ENCODE measurements around the gene RETREG3.
A peak's percentile ranks its signal among the peaks of the same experiment; 100 is the strongest.
"Not testable (repeated sequence)": the region's sequence is repeated elsewhere in the genome, so short reads cannot be mapped to it uniquely, and the experiment has no call there.

The RETREG3 gene

DNA sequence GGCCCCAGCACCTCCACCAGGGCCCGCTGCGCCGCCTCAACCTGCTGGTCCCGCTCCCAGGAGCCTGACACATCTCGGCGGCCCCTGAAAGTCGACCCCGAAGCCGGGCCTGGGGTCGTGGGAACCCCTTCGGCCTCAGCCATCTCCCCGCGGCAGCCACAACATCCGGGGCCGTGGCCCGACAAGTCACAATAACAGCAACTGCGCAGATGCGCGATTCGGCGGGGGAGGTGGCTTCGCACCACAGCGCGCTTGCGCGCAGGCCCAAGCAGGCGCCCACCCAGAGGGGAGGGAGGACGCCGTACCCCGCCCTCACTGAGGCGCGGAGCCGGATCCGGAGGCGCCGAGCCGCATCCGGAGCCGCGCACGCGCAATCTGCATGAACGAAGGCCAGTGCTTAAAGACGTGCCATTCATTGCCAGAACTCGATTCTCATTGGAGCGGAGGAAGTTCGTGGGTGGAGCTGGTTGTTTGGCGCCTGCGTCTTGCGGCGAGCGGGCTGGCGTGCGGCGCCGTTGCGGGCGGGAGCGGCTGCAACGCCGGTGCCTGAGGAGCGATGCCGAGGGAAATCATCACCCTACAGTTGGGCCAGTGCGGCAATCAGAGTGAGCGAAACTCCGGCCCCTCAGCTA, at the start of gene RETREG3, which contains the start of gene TUBG1:
Gene RETREG3, minus strand, starts transcription at position 193 of the 632 bp plus-strand sequence. Its CDS starts 50 bp downstream, at position 143.
Gene TUBG1, plus strand, starts transcription at position 502 of the 632 bp plus-strand sequence. Its CDS starts 55 bp downstream, at position 557.
- peak; percentile 100 for DNase-seq (ENCODE audit: low read depth, low spot score)

DNA sequence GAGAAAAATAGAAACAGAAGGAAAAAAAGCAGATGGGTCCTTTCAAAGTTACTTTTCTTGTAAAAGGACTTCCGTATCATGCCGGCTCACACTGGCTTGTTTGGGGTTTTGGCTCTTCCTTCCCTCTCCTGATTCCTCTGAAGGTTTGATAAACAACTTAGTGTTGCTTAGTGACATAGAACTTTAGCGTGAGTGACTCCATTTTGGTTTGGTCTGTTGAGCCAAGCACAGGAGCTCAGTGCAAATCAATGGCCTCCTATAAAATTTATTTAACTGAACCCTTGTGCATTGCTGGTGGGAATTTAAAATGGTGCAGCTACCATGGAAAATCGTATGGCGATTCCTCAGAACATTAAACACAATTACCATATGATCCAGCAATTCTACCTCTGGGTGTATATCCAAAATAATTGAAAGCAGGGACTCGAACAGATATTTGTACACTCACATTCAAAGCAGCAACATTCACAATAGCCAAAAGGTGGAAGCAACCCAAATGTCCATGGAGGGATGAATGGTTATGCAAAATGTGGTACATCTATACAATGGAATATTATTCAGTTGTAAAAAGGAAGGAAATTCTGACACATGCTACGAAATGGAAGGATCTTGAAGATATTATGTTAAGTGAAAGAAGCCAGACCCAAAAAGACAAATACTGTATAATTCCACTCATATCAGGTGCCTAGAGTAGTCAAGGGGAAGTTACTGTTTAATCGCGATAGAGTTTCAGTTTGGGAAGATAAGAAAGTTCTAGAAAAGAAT, 48.8 kb upstream of the RETREG3 start:
- no peak for DNase-seq (ENCODE audit: low read depth, low spot score)

- no peak for DNase-seq (ENCODE audit: low read depth, low spot score)
Observed at GRCh38 chr17:42655528-42655927, 46.4 kb upstream of the RETREG3 start.

- peak; percentile 94 for DNase-seq (ENCODE audit: low read depth, low spot score)
Observed at GRCh38 chr17:42653179-42654124, 44.3 kb upstream of the RETREG3 start.

DNA sequence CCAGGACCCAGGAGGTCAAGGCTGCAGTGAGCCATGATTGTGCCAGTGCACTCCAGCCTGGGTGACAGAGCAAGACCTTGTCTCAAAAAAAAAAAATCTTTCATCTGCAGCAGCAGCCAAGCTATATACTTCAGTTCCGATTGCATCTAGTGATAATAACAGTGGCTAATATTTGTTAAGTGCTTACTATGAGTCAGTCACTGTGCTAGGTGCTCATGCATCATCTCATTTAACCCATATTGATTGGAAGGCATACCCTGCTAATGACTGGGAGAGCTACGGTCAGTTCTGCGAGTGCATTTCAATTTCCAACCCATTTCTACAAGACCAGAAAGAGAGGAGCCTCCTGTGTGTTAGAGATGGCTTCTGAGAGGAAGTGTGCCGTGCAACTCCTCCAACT, 42.2 kb upstream of the RETREG3 start:
- DNase-seq (ENCODE audit: low read depth, low spot score): no peak

- DNase-seq (ENCODE audit: low read depth, low spot score): no peak
Observed at GRCh38 chr17:42647778-42648177, 38.6 kb upstream of the RETREG3 start.

GRCh38 chr17:42642336-42642735, 33.2 kb upstream of the RETREG3 start:
- peak; percentile 18 for DNase-seq (ENCODE audit: low read depth, low spot score)

- DNase-seq (ENCODE audit: low read depth, low spot score): no peak
Observed at GRCh38 chr17:42640121-42640520, 30.9 kb upstream of the RETREG3 start.

DNA sequence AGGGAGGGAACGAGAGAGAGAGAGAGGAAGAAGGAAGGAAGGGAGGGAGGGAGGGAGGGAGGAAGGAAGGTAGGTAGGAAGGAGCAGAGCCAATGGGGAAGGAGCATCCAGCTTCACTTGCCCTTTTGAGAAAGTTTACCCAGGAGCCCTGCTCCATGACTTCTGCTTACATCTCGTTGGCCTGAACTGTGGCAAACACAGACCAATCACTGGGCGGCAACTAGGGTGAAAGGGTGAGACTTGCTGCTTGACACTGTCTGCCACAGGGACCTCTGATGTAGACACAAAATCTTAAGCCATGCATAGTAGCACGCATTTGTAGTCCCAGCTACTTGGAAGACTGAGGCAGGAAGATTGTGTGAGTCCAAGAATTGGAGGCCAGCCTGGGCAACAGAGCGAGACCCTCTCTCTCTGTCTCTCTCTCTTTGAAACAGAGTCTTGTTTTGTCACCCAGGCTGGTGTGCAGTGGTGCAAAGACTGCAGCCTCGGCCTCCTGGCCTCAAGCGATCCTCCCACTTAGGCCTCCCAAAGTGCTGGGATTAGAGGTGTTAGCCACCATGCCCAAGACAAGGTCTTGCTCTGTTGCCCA, 30.4 kb upstream of the RETREG3 start:
- DNase-seq (ENCODE audit: low read depth, low spot score): no peak

DNA sequence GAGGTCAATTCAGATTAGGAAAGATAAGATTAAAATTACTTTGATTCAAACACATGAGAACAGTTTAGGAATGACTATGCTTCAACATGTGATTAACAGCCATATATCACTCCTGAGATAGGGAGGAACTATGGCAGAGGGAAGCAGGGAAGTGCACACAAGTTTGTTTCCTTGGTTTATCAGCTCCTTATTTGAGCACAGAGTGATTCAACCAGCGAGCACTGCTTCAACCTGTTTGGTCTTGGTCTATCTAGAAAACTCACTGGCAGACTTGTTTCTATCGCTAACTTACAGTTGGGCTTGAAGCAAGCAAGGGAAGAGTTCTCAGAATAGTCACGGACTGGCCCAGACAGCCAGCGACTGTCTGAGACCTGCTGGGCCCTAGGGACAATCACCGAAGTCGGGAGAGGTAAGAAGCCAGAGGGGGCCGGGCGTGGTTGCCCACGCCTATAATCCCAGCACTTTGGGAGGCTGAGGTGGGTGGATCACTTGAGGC, 23.8 kb upstream of the RETREG3 start:
- DNase-seq (ENCODE audit: low read depth, low spot score): peak; percentile 20

GRCh38 chr17:42629411-42630009, 20.3 kb upstream of the RETREG3 start:
- no peak for DNase-seq (ENCODE audit: low read depth, low spot score)

DNA sequence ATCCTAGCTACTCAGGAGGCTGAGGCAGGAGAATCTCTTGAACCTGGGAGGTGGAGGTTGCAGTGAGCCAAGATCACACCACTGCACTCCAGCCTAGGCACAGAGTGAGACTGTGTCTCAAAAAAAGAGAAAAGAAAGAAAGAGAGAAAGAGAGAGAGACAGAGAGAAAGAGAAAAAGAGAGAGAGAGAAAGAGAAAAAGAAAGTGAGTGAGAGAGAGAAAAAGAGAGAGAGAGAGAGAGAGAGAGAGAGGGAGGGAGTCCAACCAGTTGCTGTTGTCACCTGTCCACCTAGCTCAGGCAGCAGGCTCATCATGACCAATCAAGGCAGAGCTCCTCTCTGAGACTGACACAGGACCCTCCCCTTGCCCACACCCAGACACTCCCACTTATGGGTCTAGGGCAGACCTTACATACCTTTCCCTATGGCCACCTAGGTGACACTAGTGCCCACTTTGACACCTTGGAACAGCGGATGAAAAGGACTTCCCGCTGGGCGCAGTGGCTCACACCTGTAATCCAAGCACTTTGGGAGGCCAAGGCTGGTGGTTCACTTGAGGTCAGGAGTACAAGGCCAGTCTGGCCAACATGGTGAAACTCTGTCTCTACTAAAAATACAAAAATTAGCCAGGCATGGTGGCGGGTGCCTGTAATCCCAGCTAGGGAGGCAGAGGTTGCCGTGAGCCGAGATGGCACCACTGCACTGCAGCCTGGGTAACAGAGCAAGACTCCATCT, 18.0 kb upstream of the RETREG3 start:
- peak; percentile 38 for DNase-seq (ENCODE audit: low read depth, low spot score)

GRCh38 chr17:42623732-42624596, 14.8 kb upstream of the RETREG3 start:
- no peak for DNase-seq (ENCODE audit: low read depth, low spot score)

- DNase-seq (ENCODE audit: low read depth, low spot score): no peak
Observed at GRCh38 chr17:42623271-42623670, 14.1 kb upstream of the RETREG3 start.

DNA sequence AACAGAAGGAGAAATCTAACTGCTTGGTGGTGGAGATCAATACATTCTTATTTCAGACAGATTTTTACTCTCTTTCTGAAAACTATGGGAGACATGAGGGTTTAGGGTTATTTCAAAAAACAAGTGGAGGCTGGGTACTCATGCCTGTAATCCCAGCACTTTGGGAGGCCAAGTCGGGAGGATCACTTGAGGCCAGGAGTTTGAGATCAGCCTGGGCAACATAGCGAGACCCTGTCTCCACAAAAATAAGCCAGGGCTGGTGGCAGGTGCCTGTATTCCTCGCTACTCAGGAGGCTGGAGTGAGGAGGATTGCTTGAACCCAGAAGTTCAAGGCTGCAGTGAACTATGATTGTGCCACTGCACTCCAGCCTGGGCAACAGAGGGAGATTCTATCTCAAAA, 12.8 kb upstream of the RETREG3 start:
- not testable (repeated sequence) for DNase-seq (ENCODE audit: low read depth, low spot score)

DNA sequence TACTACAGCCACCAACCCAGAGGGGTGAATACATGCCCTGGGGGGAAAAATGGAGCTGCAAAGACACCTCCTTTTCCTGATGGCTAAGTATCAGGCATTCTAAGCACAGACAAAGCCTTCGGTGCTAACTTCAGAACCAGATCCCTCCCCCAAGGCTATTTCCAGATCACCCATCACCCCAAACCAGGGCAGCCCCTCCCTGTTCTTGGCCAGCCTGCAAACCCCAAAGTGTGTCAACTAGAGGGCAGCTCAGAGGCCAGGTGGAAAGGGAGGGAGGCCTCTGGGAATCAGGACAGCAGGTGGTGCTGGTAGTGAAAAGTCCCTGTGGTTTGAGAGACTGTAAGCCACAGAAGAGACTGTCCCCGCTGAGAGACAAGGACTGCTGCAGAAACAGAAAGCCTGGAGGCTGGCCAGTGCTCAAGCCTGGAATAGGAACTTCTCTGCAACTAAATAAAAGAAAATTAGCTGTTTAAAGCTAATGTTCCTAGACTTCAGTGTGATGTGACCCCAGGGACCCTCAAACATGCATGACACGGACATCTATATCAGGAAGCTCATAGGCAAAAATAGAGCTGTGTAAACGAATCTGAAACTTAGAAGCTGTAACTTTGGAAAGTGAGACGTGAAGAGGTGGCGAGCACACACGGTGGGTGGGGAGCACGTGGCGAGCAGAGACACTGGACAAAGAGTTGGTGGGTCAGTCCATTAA, 9.4 kb upstream of the RETREG3 start:
- peak; percentile 81 for DNase-seq (ENCODE audit: low read depth, low spot score)

GRCh38 chr17:42617956-42618431, 8.8 kb upstream of the RETREG3 start:
- no peak for DNase-seq (ENCODE audit: low read depth, low spot score)

DNA sequence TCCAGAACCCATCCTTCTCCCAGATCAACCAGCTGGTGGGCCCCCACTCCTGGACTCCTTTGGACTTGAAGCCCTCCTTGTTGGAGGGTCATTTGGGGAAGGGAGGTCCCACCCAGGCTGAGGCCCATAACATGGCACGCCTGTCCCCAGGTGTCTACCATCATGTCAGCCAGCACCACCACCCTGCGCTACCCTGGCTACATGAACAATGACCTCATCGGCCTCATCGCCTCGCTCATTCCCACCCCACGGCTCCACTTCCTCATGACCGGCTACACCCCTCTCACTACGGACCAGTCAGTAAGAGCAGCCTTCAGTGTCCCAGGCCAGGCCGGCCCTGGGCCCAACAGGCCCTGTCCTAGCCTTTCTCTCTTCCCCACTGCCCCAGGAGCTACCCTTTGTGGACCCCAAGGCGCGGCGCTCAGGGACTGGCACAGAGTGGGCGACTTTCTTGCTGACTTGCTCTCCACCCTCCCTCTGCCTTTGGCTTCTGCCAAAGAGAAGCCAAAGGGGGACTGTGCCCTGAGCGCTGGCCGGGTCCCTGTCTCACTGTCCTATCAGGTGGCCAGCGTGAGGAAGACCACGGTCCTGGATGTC, 4.6 kb upstream of the RETREG3 start:
- no peak for DNase-seq (ENCODE audit: low read depth, low spot score)

All from ELF-1 (cell line).